Tibial nerve (tissue), 4 donors: Measurements from ENCODE around the gene DAB1. TPM values are rescaled to one million over a fixed set of nuclear protein-coding genes. Genes with fewer than 3 reads are reported as not detected.

ENCODE experiments used
- DNase-seq, 2 donors: peaks; one replicate each; pipeline ENCODE4 v3.0.0-alpha.2; 2019; ENCODE audit warnings: low spot score in 2 of 2
- H3K27ac ChIP-seq, 4 donors: fragments of 200-600 bp; sonication (generic) in 3 of 4; one replicate each; pipeline ENCODE4 v1.5.1; 2017 to 2019; ENCODE audit warnings: mild to moderate bottlenecking in 1 of 4
- H3K27me3 ChIP-seq, 2 donors: fragments of 200-600 bp; sonication (generic) in 1 of 2; one replicate each; pipeline versions ENCODE4 v1.5.1 to v1.6.0; 2017 to 2019
- H3K36me3 ChIP-seq, 3 donors: fragments of 200-600 bp; sonication (generic); one replicate each; pipeline ENCODE4 v1.5.1; 2018 to 2019
- H3K4me1 ChIP-seq, 4 donors: fragments of 200-600 bp; sonication (generic) in 3 of 4; one replicate each; pipeline ENCODE4 v1.5.1; 2017 to 2019
- H3K4me3 ChIP-seq, 4 donors: fragments of 200-600 bp; sonication (generic) in 3 of 4; one replicate each; pipeline ENCODE4 v1.5.1; 2017 to 2019; ENCODE audit warnings: mild to moderate bottlenecking in 1 of 4, moderate library complexity in 1 of 4
- H3K9me3 ChIP-seq, 4 donors: fragments of 200-600 bp; sonication (generic) in 3 of 4; one replicate each; pipeline ENCODE4 v1.5.1; 2017 to 2019
- EP300 ChIP-seq, 2 donors: sonication (generic); formaldehyde crosslinking; IDR thresholded peaks; one replicate each; pipeline ENCODE4 v1.6.1; 2017; ENCODE audit warnings: antibody characterized with exemption in 2 of 2, mild to moderate bottlenecking in 1 of 2
- POLR2A ChIP-seq, 2 donors: fragments of 450-650 bp; IDR thresholded peaks; one replicate each; pipeline ENCODE4 v1.6.1; 2017; ENCODE audit warnings: antibody characterized with exemption in 2 of 2, mild to moderate bottlenecking in 2 of 2, moderate library complexity in 2 of 2
- WGBS, 2 donors: methylation state at CpG; one replicate each; pipeline ENCODE4 v1.1.5; 2018; 5-methylcytosine and 5-hydroxymethylcytosine counted together
- total RNA-seq, 4 donors: library from RNA; depleted of rRNA; stranded (reverse); fragments of >200 nt; gene quantifications; one replicate each; pipeline ENCODE4 v1.1.0, GENCODE V29; 2016
- TF ChIP-seq, protein P1 (sequence below), 5 experiments: fragments of 200-600 bp in 3 of 5; fragments of 450-650 bp in 2 of 5; sonication (generic) in 3 of 5; IDR thresholded peaks; one replicate each; pipeline ENCODE4 v1.5.1; 2016 to 2019; ENCODE audit warnings: antibody characterized with exemption in 5 of 5, mild to moderate bottlenecking in 3 of 5, moderate library complexity in 2 of 5

The DAB1 gene
- total RNA-seq, 4 donors from 2014 or later = 4.0 to 8.3 (median 4.4) TPM

DNA sequence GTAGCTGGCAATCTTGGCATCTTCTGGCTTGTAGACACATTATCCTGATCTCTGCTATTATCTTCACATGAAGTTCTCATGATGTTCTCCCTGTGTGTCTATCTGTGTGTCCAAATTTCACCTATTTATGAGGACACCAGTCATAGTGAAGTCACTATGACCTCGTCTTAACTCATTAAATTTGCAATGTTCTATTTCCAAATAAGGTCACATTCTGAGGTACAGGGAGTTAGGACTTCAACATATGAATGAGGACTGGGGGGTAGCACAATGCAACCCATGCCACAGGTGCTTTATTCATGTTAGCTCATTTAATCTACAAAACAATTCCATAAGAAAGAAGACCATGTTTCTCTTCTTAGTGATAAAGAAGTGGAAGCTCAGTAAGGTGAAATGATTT is 251.8 kb downstream of the DAB1 start:
- Histone ChIP-seq H3K27me3 (no peaks in the 10 kb centered on the region), H3K36me3 (no peaks in the 10 kb centered on the region), H3K27ac (no peak overlapping the region), H3K4me1 (no peaks in the 10 kb centered on the region), H3K4me3 (no peak overlapping the region), H3K9me3 (no peaks in the 10 kb centered on the region)
- DNase-seq = no peak
- TF ChIP-seq, protein P1, sequence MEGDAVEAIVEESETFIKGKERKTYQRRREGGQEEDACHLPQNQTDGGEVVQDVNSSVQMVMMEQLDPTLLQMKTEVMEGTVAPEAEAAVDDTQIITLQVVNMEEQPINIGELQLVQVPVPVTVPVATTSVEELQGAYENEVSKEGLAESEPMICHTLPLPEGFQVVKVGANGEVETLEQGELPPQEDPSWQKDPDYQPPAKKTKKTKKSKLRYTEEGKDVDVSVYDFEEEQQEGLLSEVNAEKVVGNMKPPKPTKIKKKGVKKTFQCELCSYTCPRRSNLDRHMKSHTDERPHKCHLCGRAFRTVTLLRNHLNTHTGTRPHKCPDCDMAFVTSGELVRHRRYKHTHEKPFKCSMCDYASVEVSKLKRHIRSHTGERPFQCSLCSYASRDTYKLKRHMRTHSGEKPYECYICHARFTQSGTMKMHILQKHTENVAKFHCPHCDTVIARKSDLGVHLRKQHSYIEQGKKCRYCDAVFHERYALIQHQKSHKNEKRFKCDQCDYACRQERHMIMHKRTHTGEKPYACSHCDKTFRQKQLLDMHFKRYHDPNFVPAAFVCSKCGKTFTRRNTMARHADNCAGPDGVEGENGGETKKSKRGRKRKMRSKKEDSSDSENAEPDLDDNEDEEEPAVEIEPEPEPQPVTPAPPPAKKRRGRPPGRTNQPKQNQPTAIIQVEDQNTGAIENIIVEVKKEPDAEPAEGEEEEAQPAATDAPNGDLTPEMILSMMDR (IDR thresholded peaks at IDR 0.05) = no peak
- TF ChIP-seq EP300 (IDR thresholded peaks at IDR 0.05) = no peak
- WGBS, 2 donors = 81 to 84% methylated on average over 1 of the region's 1 CpG

DNA sequence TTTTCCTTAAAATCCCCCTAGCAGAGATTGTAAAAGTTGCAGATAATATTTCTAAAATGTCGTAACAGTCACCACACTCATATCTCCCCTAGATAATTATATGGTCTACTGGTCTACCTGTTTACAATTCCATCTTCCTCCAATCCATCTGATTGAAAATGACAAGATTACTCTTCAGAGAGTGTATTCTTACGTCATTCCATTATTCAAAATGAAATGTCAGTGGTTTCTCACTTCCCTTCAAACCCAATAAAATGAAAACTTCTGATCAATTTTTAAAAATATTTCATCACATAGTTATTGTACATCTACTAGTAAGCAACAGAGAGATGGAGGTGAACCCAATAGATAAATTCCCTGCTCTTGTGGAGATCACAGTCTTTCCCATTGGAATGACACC is 255.9 kb downstream of the DAB1 start:
- Histone ChIP-seq H3K4me3 (no peak overlapping the region), H3K27ac (no peak overlapping the region), H3K36me3 (no peaks in the 10 kb centered on the region), H3K4me1 (peaks cover 0 to 6% (median 0%) of the 10 kb centered on the region in 4 donors), H3K27me3 (no peaks in the 10 kb centered on the region), H3K9me3 (no peaks in the 10 kb centered on the region)
- WGBS, 2 donors = 97 to 100% methylated on average over 2 of the region's 2 CpGs
- no peak for DNase-seq
- TF ChIP-seq EP300 (IDR thresholded peaks at IDR 0.05) (no peak), POLR2A (IDR thresholded peaks at IDR 0.05) (no peak)
- TF ChIP-seq, protein P1 (IDR thresholded peaks at IDR 0.05) = no peak

DNA sequence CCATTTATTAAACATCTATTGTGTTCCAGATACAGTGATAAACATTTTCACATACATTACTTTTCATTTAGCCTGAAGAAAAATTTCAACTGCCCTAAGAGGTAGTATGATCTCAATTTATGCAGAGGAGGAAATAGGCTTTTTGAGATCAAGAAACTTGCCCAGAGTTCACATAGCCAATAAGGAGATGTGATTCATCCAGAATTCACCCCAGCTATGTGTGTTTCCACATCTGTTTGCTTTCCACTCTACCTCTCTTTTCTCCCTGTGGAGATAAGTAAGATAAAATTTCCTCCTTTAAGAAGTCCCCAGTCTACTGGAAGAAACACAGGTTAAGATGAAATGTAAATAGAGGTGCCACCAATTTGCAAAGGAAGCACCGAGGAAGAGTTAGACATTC is 258.3 kb downstream of the DAB1 start:
- TF ChIP-seq, protein P1 (IDR thresholded peaks at IDR 0.05) = no peak
- no peak for TF ChIP-seq EP300 (IDR thresholded peaks at IDR 0.05)
- no peak for TF ChIP-seq POLR2A (IDR thresholded peaks at IDR 0.05)
- H3K4me3 ChIP-seq = no peak overlapping the region
- DNase-seq = no peak
- H3K4me1 ChIP-seq = peaks cover 0 to 14% (median 0%) of the 10 kb centered on the region in 4 donors
- 46 to 63% methylated on average over 1 of the region's 1 CpG for WGBS, 2 donors
- H3K27ac ChIP-seq = no peak overlapping the region
- no peaks in the 10 kb centered on the region for H3K36me3 ChIP-seq
- no peaks in the 10 kb centered on the region for H3K27me3 ChIP-seq
- no peaks in the 10 kb centered on the region for H3K9me3 ChIP-seq

DNA sequence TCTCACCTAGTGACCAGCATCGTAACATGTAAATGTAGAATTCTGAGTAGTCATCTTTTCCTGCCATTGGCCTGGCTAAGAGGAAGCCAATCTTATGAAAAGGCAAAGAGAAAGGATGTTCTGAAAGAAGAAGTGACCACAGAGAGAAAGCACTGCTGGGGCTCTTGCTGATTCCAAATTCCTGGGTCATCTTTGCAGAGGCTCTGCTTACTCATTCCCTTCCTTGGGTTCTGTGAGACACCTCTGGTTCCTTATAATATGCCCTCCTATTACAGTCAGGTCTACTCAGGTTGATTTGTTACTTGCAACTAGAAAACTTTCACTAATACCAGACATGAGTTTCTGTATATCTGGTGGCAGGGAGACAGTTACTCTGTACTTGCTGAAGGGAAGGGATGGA is 259.3 kb downstream of the DAB1 start:
- no peak overlapping the region for H3K4me3 ChIP-seq
- DNase-seq = no peak
- no peaks in the 10 kb centered on the region for H3K27me3 ChIP-seq
- peaks cover 0 to 14% (median 0%) of the 10 kb centered on the region in 4 donors for H3K4me1 ChIP-seq
- H3K36me3 ChIP-seq = no peaks in the 10 kb centered on the region
- no peak for TF ChIP-seq POLR2A (IDR thresholded peaks at IDR 0.05)
- TF ChIP-seq, protein P1 (IDR thresholded peaks at IDR 0.05) = no peak
- TF ChIP-seq EP300 (IDR thresholded peaks at IDR 0.05) = no peak
- no peak overlapping the region for H3K27ac ChIP-seq
- WGBS, 2 donors = 100% methylated on average over 1 of the region's 1 CpG
- H3K9me3 ChIP-seq = no peaks in the 10 kb centered on the region

DNA sequence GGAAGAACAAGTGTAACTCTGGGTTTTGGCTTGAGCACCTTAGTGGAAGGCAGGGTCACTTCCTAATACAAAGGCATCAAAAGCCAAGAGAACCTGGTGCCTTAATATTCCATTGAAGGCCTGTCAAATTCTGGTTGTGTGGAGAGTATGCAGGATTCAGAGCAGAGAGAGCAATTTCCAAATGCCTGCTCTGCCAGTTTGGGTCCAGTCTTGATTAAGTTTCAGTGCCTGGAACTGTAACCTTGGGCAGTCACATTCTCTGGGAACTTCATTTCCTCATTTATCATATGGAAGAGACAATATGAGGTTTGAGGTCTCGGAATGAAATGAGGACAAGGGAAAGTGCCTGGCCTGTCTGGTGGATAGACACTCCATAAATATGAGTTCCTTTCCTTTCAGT is 260.1 kb downstream of the DAB1 start:
- H3K27me3 ChIP-seq = no peaks in the 10 kb centered on the region
- WGBS, 2 donors = 90% methylated on average over 1 of the region's 1 CpG

More for the DNA sequence above, 260.1 kb downstream of the DAB1 start:
- no peaks in the 10 kb centered on the region for H3K9me3 ChIP-seq
- no peak overlapping the region for H3K4me3 ChIP-seq
- no peaks in the 10 kb centered on the region for H3K36me3 ChIP-seq
- peaks cover 0 to 14% (median 0%) of the 10 kb centered on the region in 4 donors for H3K4me1 ChIP-seq
- H3K27ac ChIP-seq = peak overlapping the region in 2 of 4 donors; percentile 54 to 63
- no peak for DNase-seq
- TF ChIP-seq POLR2A (IDR thresholded peaks at IDR 0.05) (no peak), EP300 (IDR thresholded peaks at IDR 0.05) (no peak)
- TF ChIP-seq, protein P1 (IDR thresholded peaks at IDR 0.05) = no peak
